CD4-positive, alpha-beta T cell treated with Interleukin-6 for 4 hours (primary cell): ENCODE data around the gene CTNNAL1.
"Not testable (repeated sequence)": the region's sequence is repeated elsewhere in the genome, so short reads cannot be mapped to it uniquely, and the experiment has no call there.

ENCODE experiments used
- DNase-seq: peaks from one replicate; pipeline ENCODE4 v3.0.0-alpha.2; 2020; ENCODE audit warnings: mixed read lengths

Gene CTNNAL1

GRCh38 chr9:108980893-108981292 is 32.4 kb downstream of the CTNNAL1 start:
- DNase-seq: no peak

GRCh38 chr9:108978205-108978604 is 35.1 kb downstream of the CTNNAL1 start:
- DNase-seq: no peak

- DNase-seq: no peak
These were observed 39.4 kb downstream of the CTNNAL1 start for GRCh38 chr9:108973895-108974294.

- no peak for DNase-seq
These were observed 40.6 kb downstream of the CTNNAL1 start for GRCh38 chr9:108972626-108973209.

- no peak for DNase-seq
These were observed 41.1 kb downstream of the CTNNAL1 start for GRCh38 chr9:108972186-108972585.

- not testable (repeated sequence) for DNase-seq
These were observed 41.9 kb downstream of the CTNNAL1 start for GRCh38 chr9:108971392-108971791.

GRCh38 chr9:108967916-108968315 is 45.4 kb downstream of the CTNNAL1 start:
- no peak for DNase-seq

GRCh38 chr9:108963459-108964143 is 49.7 kb downstream of the CTNNAL1 start:
- DNase-seq: no peak

- no peak for DNase-seq
These were observed 52.1 kb downstream of the CTNNAL1 start for GRCh38 chr9:108961151-108961550.

- DNase-seq: no peak
These were observed 53.0 kb downstream of the CTNNAL1 start for GRCh38 chr9:108960331-108960730.

- DNase-seq: no peak
These were observed 56.7 kb downstream of the CTNNAL1 start for GRCh38 chr9:108956631-108957026.

- DNase-seq: no peak
These were observed 57.2 kb downstream of the CTNNAL1 start for GRCh38 chr9:108956022-108956630.

GRCh38 chr9:108953983-108954574 is 59.2 kb downstream of the CTNNAL1 start:
- DNase-seq: no peak

- no peak for DNase-seq
These were observed 61.7 kb downstream of the CTNNAL1 start for GRCh38 chr9:108951578-108951977.

GRCh38 chr9:108950168-108950567 is 63.1 kb downstream of the CTNNAL1 start:
- no peak for DNase-seq

- no peak for DNase-seq
These were observed 73.3 kb downstream of the CTNNAL1 start for GRCh38 chr9:108939975-108940374.

GRCh38 chr9:108937561-108938305 is 75.6 kb downstream of the CTNNAL1 start:
- no peak for DNase-seq

- DNase-seq: peak; percentile 87
These were observed 78.9 kb downstream of the CTNNAL1 start, which contains the start of gene ABITRAM for GRCh38 chr9:108934323-108934893. Gene ABITRAM (plus strand): TSS chr9:108934400. CDS start chr9:108934487, 87 bp downstream.

- peak; percentile 94 for DNase-seq
These were observed 79.5 kb downstream of the CTNNAL1 start, which contains the start of gene ELP1 for GRCh38 chr9:108933718-108934322. Gene ELP1 (minus strand): TSS chr9:108934124. CDS start chr9:108931146, 2,978 bp downstream.

- DNase-seq: no peak
These were observed 80.0 kb downstream of the CTNNAL1 start for GRCh38 chr9:108933231-108933717.

GRCh38 chr9:108928386-108928785 is 84.9 kb downstream of the CTNNAL1 start:
- DNase-seq: no peak

GRCh38 chr9:108924466-108924865 is 88.8 kb downstream of the CTNNAL1 start:
- no peak for DNase-seq
